HepG2 (cell line): ENCODE results near the gene PCDHB3. TPM values are rescaled to one million over a fixed set of nuclear protein-coding genes. Genes with fewer than 3 reads are reported as not detected.

Source experiments
- ATAC-seq: fragments of 200-7000 bp; cut with Tn5 transposase; 3 replicates; pipeline ENCODE4 v1.9.1; 2020; ENCODE audit warnings: mild to moderate bottlenecking, moderate library complexity
- BruUV-seq: library from RNA; stranded (reverse); fragments of 400-500 nt; replicated peaks from 2 replicates; lab custom pipeline; 2021; lab: Mats Ljungman, UMichigan
- CTCF ChIA-PET: fragments of 300-600 bp; formaldehyde crosslinking; extraction: SDS; loops from one replicate; lab custom pipeline; 2021; ENCODE audit warnings: low total read pairs, inconsistent platforms, low intra/inter-chr PET ratio; lab: Yijun Ruan, JAX
- POLR2A ChIA-PET: fragments of 350-600 bp; sonication (Branson Sonifier 250); formaldehyde crosslinking; loops from one replicate; lab custom pipeline; 2020; ENCODE audit warnings: antibody characterized with exemption, inconsistent platforms; lab: Yijun Ruan, JAX
- DNase-seq: peaks from one replicate; pipeline ENCODE4 v3.0.0-alpha.2; 2015; ENCODE audit warnings: low spot score
- FAIRE-seq: peaks from 3 replicates; lab custom pipeline; 2011; peaks lifted over from hg19 to GRCh38; lab: Jason Lieb, UNC
- H2AFZ ChIP-seq: one replicate; pipeline ENCODE4 v1.6.1; 2011; ENCODE audit warnings: low read length, inconsistent platforms
- H3K27ac ChIP-seq: fragments of 300-600 bp; 3 replicates; pipeline ENCODE4 v1.8.0; 2011; ENCODE audit warnings: mixed run types, mild to moderate bottlenecking, mixed read lengths, low read length, inconsistent platforms; ENCODE audit not compliant: insufficient read depth; ENCODE audit errors: extremely low read length
- H3K27me3 ChIP-seq, 2 experiments: fragments of 200-600 bp in 1 of 2; 2 replicates in 1 of 2; 3 replicates in 1 of 2; pipeline versions ENCODE4 v1.6.0 to v1.8.0; 2011; ENCODE audit warnings: low read length in 2 of 2, mild to moderate bottlenecking in 2 of 2, moderate library complexity in 2 of 2, inconsistent platforms in 1 of 2; ENCODE audit not compliant: insufficient read depth in 2 of 2, control insufficient read depth in 1 of 2
- H3K36me3 ChIP-seq, 2 experiments: fragments of 200-600 bp in 1 of 2; replicated peaks in 1 of 2; 2 replicates in 1 of 2; 3 replicates in 1 of 2; pipeline versions ENCODE4 v1.5.1 to v1.8.0; 2011; ENCODE audit warnings: low read length in 2 of 2, inconsistent platforms in 1 of 2; ENCODE audit not compliant: insufficient read depth in 2 of 2, control insufficient read depth in 1 of 2
- H3K4me1 ChIP-seq: 2 replicates; pipeline ENCODE4 v1.5.1; 2012; ENCODE audit warnings: low read length, inconsistent platforms; ENCODE audit not compliant: insufficient read depth
- H3K4me2 ChIP-seq: 2 replicates; pipeline ENCODE4 v1.6.0; 2011; ENCODE audit warnings: low read depth, low read length, inconsistent platforms
- H3K4me3 ChIP-seq, 3 experiments: fragments of 200-600 bp in 1 of 3; sonication (generic), shearing (Covaris generic) in 1 of 3; replicated peaks in 1 of 3; 2 replicates each; pipeline ENCODE4 v1.5.1; 2011 to 2016; ENCODE audit warnings: low read length in 3 of 3, inconsistent platforms in 2 of 3, low read depth in 2 of 3, mild to moderate bottlenecking in 2 of 3, control low read depth in 1 of 3, mixed read lengths in 1 of 3; ENCODE audit not compliant: insufficient read depth in 1 of 3
- H3K79me2 ChIP-seq: one replicate; pipeline ENCODE4 v1.6.1; 2011; ENCODE audit warnings: low read length, inconsistent platforms; ENCODE audit not compliant: insufficient read depth
- H3K9ac ChIP-seq: 2 replicates; pipeline ENCODE4 v1.6.0; 2011; ENCODE audit warnings: mild to moderate bottlenecking, low read depth, low read length, inconsistent platforms; ENCODE audit not compliant: insufficient read depth
- H3K9me3 ChIP-seq: 2 replicates; pipeline ENCODE4 v1.5.1; 2012; ENCODE audit warnings: mild to moderate bottlenecking, low read length
- H4K20me1 ChIP-seq: 2 replicates; pipeline ENCODE4 v1.6.0; 2011; ENCODE audit warnings: inconsistent platforms, mild to moderate bottlenecking, low read length, moderate library complexity; ENCODE audit not compliant: insufficient read depth
- ASH2L ChIP-seq: fragments of 300-600, 200-600 bp; sonication (generic); IDR thresholded peaks from 2 replicates; pipeline ENCODE4 v1.7.0; 2017; ENCODE audit warnings: low read depth, mild to moderate bottlenecking, moderate library complexity, mixed read lengths, low read length; ENCODE audit not compliant: insufficient read length
- GLI4 ChIP-seq: sonication (generic); formaldehyde crosslinking; IDR thresholded peaks from 2 replicates; pipeline ENCODE4 v1.5.1; 2020; ENCODE audit warnings: missing genetic modification reagents, mild to moderate bottlenecking, moderate library complexity, borderline replicate concordance
- HDAC2 ChIP-seq: sonication (generic); formaldehyde crosslinking; IDR thresholded peaks from 2 replicates; pipeline ENCODE4 v1.4.0; 2020; ENCODE audit warnings: missing genetic modification reagents
- HMGA1 ChIP-seq: sonication (generic); formaldehyde crosslinking; conservative IDR thresholded peaks from 2 replicates; pipeline ENCODE4 v1.4.0; 2020; ENCODE audit warnings: missing genetic modification reagents
- KAT8 ChIP-seq: IDR thresholded peaks from 2 replicates; pipeline ENCODE4 v1.6.1; 2016; ENCODE audit warnings: missing genetic modification reagents, missing compliant biosample characterization
- KLF12 ChIP-seq: sonication (generic); formaldehyde crosslinking; IDR thresholded peaks from 2 replicates; pipeline ENCODE4 v1.4.0; 2020; ENCODE audit warnings: missing genetic modification reagents, borderline replicate concordance
- PHF8 ChIP-seq: sonication (generic); formaldehyde crosslinking; IDR thresholded peaks from 2 replicates; pipeline ENCODE4 v1.5.0; 2020; ENCODE audit warnings: missing genetic modification reagents
- POLR2A ChIP-seq, 2 experiments: IDR thresholded peaks; 2 replicates each; pipeline ENCODE4 v1.6.1; 2011; ENCODE audit warnings: low read depth in 2 of 2, low read length in 2 of 2, mild to moderate bottlenecking in 1 of 2, moderate library complexity in 1 of 2; ENCODE audit not compliant: insufficient read depth in 1 of 2
- POLR2G ChIP-seq: fragments of 200-400 bp; formaldehyde crosslinking; IDR thresholded peaks from 2 replicates; pipeline ENCODE4 v1.6.1; 2018; ENCODE audit warnings: mild to moderate bottlenecking, low read depth, low read length, moderate library complexity
- SOX5 ChIP-seq: IDR thresholded peaks from 2 replicates; pipeline ENCODE4 v1.6.1; 2016; ENCODE audit warnings: borderline replicate concordance
- STAG1 ChIP-seq: sonication (generic); formaldehyde crosslinking; IDR thresholded peaks from 2 replicates; pipeline ENCODE4 v1.4.0; 2020; ENCODE audit warnings: missing genetic modification reagents
- THAP11 ChIP-seq: IDR thresholded peaks from 2 replicates; pipeline ENCODE4 v1.6.1; 2016; ENCODE audit warnings: missing biosample characterization, missing genetic modification reagents
- XRCC5 ChIP-seq: fragments of 200-400 bp; formaldehyde crosslinking; optimal IDR thresholded peaks from 2 replicates; pipeline ENCODE3; 2017; ENCODE audit warnings: mild to moderate bottlenecking, low read length
- ZC3H4 ChIP-seq: sonication (generic); formaldehyde crosslinking; IDR thresholded peaks from 2 replicates; pipeline ENCODE4 v1.4.0; 2020; ENCODE audit warnings: missing genetic modification reagents, borderline replicate concordance
- ZMYM4 ChIP-seq: sonication (generic); formaldehyde crosslinking; IDR thresholded peaks from 2 replicates; pipeline ENCODE4 v1.8.1; 2023; ENCODE audit warnings: mild to moderate bottlenecking, missing genetic modification reagents
- ZNF501 ChIP-seq: sonication (generic); formaldehyde crosslinking; IDR thresholded peaks from 2 replicates; pipeline ENCODE4 v1.5.1; 2020; ENCODE audit warnings: mild to moderate bottlenecking, moderate library complexity, missing genetic modification reagents
- ZNF598 ChIP-seq: sonication (generic); formaldehyde crosslinking; IDR thresholded peaks from 2 replicates; pipeline ENCODE4 v1.5.1; 2020; ENCODE audit warnings: mild to moderate bottlenecking, missing genetic modification reagents, borderline replicate concordance
- ZNF660 ChIP-seq: sonication (generic); formaldehyde crosslinking; IDR thresholded peaks from 2 replicates; pipeline ENCODE4 v1.5.1; 2020; ENCODE audit warnings: mild to moderate bottlenecking, low read depth, missing genetic modification reagents, borderline replicate concordance
- ZNF775 ChIP-seq: sonication (generic); formaldehyde crosslinking; IDR thresholded peaks from 2 replicates; pipeline ENCODE4 v1.4.0; 2020; ENCODE audit warnings: missing genetic modification reagents, mild to moderate bottlenecking, moderate library complexity, borderline replicate concordance
- ZNF781 ChIP-seq: sonication (generic); formaldehyde crosslinking; IDR thresholded peaks from 2 replicates; pipeline ENCODE4 v1.5.1; 2020; ENCODE audit warnings: borderline replicate concordance, mild to moderate bottlenecking, missing genetic modification reagents; ENCODE audit errors: not compliant biosample characterization
- WGBS: methylation state at CpG from one replicate; pipeline ENCODE4 v1.1.6; 2017; ENCODE audit warnings: low lambda C conversion rate; 5-methylcytosine and 5-hydroxymethylcytosine counted together
- in situ Hi-C: cut with HindIII; loops from 2 replicates; pipeline ENCODE4 v1.10.0; 2017; ENCODE audit warnings: low pct_unique_long_range_greater_than_20kb; ENCODE audit not compliant: extremely low pct_ligation_motif_present
- intact Hi-C: fragments of 100-400 bp; cut with micrococcal nuclease; formaldehyde crosslinking; loops from one replicate; pipeline ENCODE4 v1.10.0; 2022; ENCODE audit not compliant: unreplicated experiment
- polyA plus RNA-seq, 8 experiments: library from polyadenylated mRNA; depleted of rRNA in 3 of 8; stranded (reverse) in 7 of 8; unstranded in 1 of 8; fragments of >200 nt; fragmentation: Illumina TruSeq in 4 of 8; extraction: Trizol in 4 of 8; gene quantifications; 2 replicates each; pipeline versions ENCODE4 v1.2.1 to v1.2.3, GENCODE V29; 2011 to 2016; ENCODE audit warnings: low read depth in 4 of 8, missing spikeins in 1 of 8, mixed read lengths in 1 of 8; ENCODE audit not compliant: insufficient read depth in 1 of 8
- total RNA-seq, 5 experiments: library from RNA; depleted of rRNA; stranded (reverse); fragments of >200 nt; fragmentation: Illumina TruSeq; extraction: Trizol; gene quantifications; 2 replicates each; pipeline ENCODE4 v1.2.3, GENCODE V29; 2016; ENCODE audit warnings: low read depth in 1 of 5
- TF ChIP-seq, protein P1 (sequence below): IDR thresholded peaks from 2 replicates; pipeline ENCODE4 v1.6.1; 2016; ENCODE audit warnings: low read depth
- TF ChIP-seq, protein P2 (sequence below): sonication (generic); formaldehyde crosslinking; IDR thresholded peaks from 2 replicates; pipeline ENCODE4 v1.4.0; 2020; ENCODE audit warnings: missing genetic modification reagents, borderline replicate concordance

The PCDHB3 gene
- total and polyA plus RNA-seq, 2 of the 13 experiments (the other 11 are each of a cell fraction or from before 2014, with no cell fraction given): 0.25 to 0.29 TPM

DNA sequence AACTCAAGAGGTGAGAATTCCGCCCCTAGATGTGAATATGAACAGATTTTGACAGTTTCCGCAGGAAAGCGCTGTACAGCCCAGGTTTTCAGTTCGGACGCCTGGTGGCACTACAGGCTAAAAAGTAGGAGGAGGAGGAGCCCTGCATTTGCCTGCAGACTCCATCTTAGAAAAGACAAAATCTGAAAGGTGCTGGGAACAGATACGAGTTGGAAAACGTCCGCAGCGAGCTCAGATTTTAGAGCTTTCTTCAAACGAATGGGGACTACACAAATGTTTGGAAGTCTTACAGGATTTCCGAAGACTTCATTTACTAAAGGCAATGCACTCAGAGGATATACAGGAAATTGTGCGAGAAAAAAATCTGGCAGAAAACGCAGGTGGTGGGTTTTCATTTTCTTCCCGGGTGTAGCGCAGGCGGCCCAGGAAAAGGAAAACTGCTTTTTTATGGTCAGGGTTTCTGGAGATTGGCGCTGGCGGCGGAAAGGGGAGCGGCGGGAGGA is 15.7 kb upstream of the PCDHB3 start:
- ATAC-seq (peak; percentile 100), FAIRE-seq (peak; percentile 63), DNase-seq (peak; percentile 72)
- intact Hi-C loops: loop anchor here (1.0 to 2.0 kb wide), 2 partner anchors 66 to 98 kb away; partner anchors contain the start of genes PCDHB16 and PCDHB6
- H3K9me3 ChIP-seq: no peaks in the 10 kb centered on the region
- no peaks in the 10 kb centered on the region for H3K36me3 ChIP-seq
- H3K79me2 ChIP-seq: no peaks in the 10 kb centered on the region
- H3K9ac ChIP-seq: peak overlapping the region; percentile 62
- peak overlapping the region; percentile 85 for H2AFZ ChIP-seq
- CTCF ChIA-PET: interaction anchor here (1.2 to 1.9 kb wide), 2 partner anchors 102 to 480 kb away, joined by 3 to 6 read pairs; partner anchors contain the start of gene PCDHB9
- peaks cover 0 to 7% of the 10 kb centered on the region in 2 experiments; a peak in 1 of 5 replicates for H3K27me3 ChIP-seq
- H3K4me2 ChIP-seq: peak overlapping the region; percentile 71
- no peak overlapping the region for H3K27ac ChIP-seq
- WGBS: 3% methylated on average over 21 of the region's 21 CpGs
- no peaks in the 10 kb centered on the region for H4K20me1 ChIP-seq
- peak overlapping the region; percentile 65 to 78 (median 66) for H3K4me3 ChIP-seq
- POLR2A ChIA-PET: interaction anchor here (1.1 kb wide), 1 partner anchor 10 kb away, joined by 8 read pairs; the partner anchor contains the start of gene PCDHB2
- peaks cover 12% of the 10 kb centered on the region for H3K4me1 ChIP-seq
- BruUV-seq: no TSS peak
- in situ Hi-C loops: no loop called here
- peak; percentile 34; the same call in 1 of the 2 replicates for TF ChIP-seq HDAC2 (CRISPR knock-in tag)
- TF ChIP-seq XRCC5: peak; percentile 58
- peak; percentile 74 for TF ChIP-seq POLR2G
- peak; percentile 60 for TF ChIP-seq STAG1
- no peak for TF ChIP-seq GLI4
- TF ChIP-seq ASH2L: peak; percentile 37
- TF ChIP-seq ZNF775: no peak
- TF ChIP-seq ZNF781: no peak
- peak; percentile 31; the same call in 1 of the 2 replicates for TF ChIP-seq PHF8 (CRISPR knock-in tag)
- TF ChIP-seq ZNF660: no peak
- peak; percentile 69; the same call in 1 of the 2 replicates for TF ChIP-seq ZMYM4
- peak; percentile 17; the same call in 1 of the 2 replicates for TF ChIP-seq ZNF501 (CRISPR knock-in tag)
- TF ChIP-seq HMGA1: no peak
- TF ChIP-seq ZC3H4 (CRISPR knock-in tag): no peak
- TF ChIP-seq ZNF598: 0 out of 2 replicates have a peak, but pooled peaks have one; percentile 12
- TF ChIP-seq, protein P1, sequence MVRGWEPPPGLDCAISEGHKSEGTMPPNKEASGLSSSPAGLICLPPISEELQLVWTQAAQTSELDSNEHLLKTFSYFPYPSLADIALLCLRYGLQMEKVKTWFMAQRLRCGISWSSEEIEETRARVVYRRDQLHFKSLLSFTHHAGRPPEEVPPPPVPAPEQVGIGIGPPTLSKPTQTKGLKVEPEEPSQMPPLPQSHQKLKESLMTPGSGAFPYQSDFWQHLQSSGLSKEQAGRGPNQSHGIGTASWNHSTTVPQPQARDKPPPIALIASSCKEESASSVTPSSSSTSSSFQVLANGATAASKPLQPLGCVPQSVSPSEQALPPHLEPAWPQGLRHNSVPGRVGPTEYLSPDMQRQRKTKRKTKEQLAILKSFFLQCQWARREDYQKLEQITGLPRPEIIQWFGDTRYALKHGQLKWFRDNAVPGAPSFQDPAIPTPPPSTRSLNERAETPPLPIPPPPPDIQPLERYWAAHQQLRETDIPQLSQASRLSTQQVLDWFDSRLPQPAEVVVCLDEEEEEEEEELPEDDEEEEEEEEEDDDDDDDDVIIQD: peak; percentile 30; the same call in 1 of the 2 replicates
- peak; percentile 30; the same call in 1 of the 2 replicates for TF ChIP-seq THAP11
- TF ChIP-seq POLR2A (IDR thresholded peaks at IDR 0.05; ENCODE audit: insufficient read depth in 1 of 2, low read depth in 2 of 2, low read length in 2 of 2): peak; percentile 38 to 58; a peak in 3 of 4 replicates
- 0 out of 2 replicates have a peak, but pooled peaks have one; percentile 13 for TF ChIP-seq SOX5 (CRISPR knock-in tag)
- TF ChIP-seq KAT8 (CRISPR knock-in tag): peak; percentile 75; the same call in 1 of the 2 replicates
- no peak for TF ChIP-seq KLF12 (CRISPR knock-in tag)
- TF ChIP-seq, protein P2, sequence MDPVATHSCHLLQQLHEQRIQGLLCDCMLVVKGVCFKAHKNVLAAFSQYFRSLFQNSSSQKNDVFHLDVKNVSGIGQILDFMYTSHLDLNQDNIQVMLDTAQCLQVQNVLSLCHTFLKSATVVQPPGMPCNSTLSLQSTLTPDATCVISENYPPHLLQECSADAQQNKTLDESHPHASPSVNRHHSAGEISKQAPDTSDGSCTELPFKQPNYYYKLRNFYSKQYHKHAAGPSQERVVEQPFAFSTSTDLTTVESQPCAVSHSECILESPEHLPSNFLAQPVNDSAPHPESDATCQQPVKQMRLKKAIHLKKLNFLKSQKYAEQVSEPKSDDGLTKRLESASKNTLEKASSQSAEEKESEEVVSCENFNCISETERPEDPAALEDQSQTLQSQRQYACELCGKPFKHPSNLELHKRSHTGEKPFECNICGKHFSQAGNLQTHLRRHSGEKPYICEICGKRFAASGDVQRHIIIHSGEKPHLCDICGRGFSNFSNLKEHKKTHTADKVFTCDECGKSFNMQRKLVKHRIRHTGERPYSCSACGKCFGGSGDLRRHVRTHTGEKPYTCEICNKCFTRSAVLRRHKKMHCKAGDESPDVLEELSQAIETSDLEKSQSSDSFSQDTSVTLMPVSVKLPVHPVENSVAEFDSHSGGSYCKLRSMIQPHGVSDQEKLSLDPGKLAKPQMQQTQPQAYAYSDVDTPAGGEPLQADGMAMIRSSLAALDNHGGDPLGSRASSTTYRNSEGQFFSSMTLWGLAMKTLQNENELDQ (CRISPR knock-in tag): no peak
